BJ (cell line): ENCODE data around the gene AVL9. TPM values are rescaled to one million over a fixed set of nuclear protein-coding genes. Genes with fewer than 3 reads are reported as not detected.
"Not testable (repeated sequence)": the region's sequence is repeated elsewhere in the genome, so short reads cannot be mapped to it uniquely, and the experiment has no call there.

ENCODE experiments used
- CTCF ChIA-PET: fragments of 350-600 bp; formaldehyde crosslinking; extraction: SDS; loops from one replicate; lab custom pipeline; 2021; ENCODE audit warnings: antibody characterized with exemption, inconsistent platforms; lab: Yijun Ruan, JAX
- POLR2A ChIA-PET: fragments of 300-600 bp; sonication (Branson Sonifier 250); formaldehyde crosslinking; extraction: SDS; loops from one replicate; lab custom pipeline; 2021; ENCODE audit warnings: antibody characterized with exemption; lab: Charles Lee
- DNase-seq: peaks from one replicate; pipeline ENCODE4 v3.0.0-alpha.2; 2011; ENCODE audit warnings: low read depth
- H3K27me3 ChIP-seq: 2 replicates; pipeline ENCODE4 v1.6.0; 2011; ENCODE audit warnings: low read length; ENCODE audit not compliant: control insufficient read depth, insufficient read depth
- H3K36me3 ChIP-seq: 2 replicates; pipeline ENCODE4 v1.5.1; 2011; ENCODE audit warnings: low read length; ENCODE audit not compliant: control insufficient read depth, insufficient read depth
- H3K4me3 ChIP-seq: 2 replicates; pipeline ENCODE4 v1.5.1; 2011; ENCODE audit warnings: low read depth, mild to moderate bottlenecking, control low read depth, low read length
- polyA plus RNA-seq: library from polyadenylated mRNA; depleted of rRNA; stranded (reverse); fragments of >200 nt; gene quantifications from 2 replicates; pipeline ENCODE4 v1.2.3, GENCODE V29; 2011; rRNA removed

The AVL9 gene
- polyA plus RNA-seq, 1 experiment = 12.0 TPM

DNA sequence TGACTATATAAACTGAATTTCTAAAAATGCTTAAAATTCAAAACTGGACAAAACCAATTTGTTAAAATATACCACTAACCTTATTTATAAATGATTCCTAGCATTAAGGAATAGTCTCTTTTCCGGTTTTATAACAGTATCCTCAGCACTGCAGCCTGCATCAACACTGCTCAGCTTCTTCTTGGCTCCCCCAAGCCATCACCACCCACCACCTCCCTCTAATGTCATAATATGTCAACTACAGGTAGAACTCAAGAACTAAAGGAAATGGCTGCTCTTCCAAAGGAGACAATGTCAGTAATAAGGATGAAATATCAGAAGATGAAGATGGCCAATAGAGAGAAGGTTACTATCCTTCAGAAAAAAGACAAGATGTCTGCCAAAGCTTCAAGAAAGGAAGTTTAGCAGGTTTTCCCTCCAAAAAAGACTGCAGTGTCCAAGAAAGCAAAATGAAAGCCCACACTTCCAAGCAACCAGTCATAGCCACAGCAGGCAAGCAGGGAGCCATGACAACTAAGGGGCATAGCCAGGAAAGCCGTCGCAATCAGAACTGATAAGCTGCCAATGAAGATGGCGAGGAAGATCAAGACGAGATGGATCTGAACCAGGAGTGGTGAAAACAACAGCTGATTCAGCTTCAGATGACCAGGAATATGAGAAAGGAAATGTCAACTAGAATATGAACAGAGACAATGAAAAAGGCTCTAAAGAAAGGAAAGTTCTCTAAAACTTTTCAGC is 141.6 kb downstream of the AVL9 start:
- CTCF ChIA-PET, H3K4me3 ChIP-seq, H3K27me3 ChIP-seq, H3K36me3 ChIP-seq, POLR2A ChIA-PET, DNase-seq: not testable (repeated sequence)

- H3K4me3 ChIP-seq, CTCF ChIA-PET, DNase-seq, H3K36me3 ChIP-seq, H3K27me3 ChIP-seq, POLR2A ChIA-PET: not testable (repeated sequence)
These were observed 142.3 kb downstream of the AVL9 start for GRCh38 chr7:32637611-32638010.

Other genes with a start within 250 kb of the AVL9 start
- gene LSM5, start 5.1 kb upstream of the AVL9 start, polyA plus RNA-seq = 6.7 and 22.8 TPM in 2 replicates